ENCODE results near the gene PRCC.
"Not testable (repeated sequence)": the region's sequence is repeated elsewhere in the genome, so short reads cannot be mapped to it uniquely, and the experiment has no call there.

Gene PRCC

DNA sequence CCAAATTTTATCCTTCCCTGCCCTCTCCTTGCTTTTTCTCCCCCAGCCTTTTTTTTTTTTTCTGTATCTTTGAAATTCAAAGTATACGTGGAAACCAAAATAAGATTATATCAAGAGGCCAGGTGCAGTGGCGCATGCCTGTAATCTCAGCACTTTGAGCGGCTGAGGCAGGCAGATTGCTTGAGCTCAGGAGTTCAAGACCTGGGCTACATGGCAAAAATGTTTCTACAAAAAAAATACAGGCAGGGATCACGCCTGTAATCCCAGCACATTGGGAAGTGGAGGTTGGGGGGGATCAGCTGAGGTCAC, 6.6 kb upstream of the PRCC start:
- DNase-seq (ENCODE audit: low read depth), result no peak

DNA sequence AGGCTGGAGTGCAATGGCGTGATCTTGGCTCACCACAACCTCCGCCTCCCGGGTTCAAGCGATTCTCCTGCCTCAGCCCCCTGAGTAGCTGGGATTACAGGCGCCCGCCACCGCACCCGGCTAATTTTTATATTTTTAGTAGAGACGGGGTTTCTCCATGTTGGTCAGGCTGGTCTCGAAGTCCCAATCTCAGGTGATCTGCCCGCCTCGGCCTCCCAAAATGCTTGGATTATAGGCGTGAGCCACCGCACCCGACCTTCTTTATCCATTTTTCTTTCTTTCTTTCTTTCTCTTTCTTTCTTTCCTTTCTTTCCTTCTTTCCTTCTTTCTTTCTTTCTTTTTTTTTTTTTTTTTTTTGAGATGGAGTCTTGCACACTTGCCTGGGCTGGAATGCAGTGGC, 2.2 kb upstream of the PRCC start:
- not testable (repeated sequence) for DNase-seq (ENCODE audit: low read depth)

DNA sequence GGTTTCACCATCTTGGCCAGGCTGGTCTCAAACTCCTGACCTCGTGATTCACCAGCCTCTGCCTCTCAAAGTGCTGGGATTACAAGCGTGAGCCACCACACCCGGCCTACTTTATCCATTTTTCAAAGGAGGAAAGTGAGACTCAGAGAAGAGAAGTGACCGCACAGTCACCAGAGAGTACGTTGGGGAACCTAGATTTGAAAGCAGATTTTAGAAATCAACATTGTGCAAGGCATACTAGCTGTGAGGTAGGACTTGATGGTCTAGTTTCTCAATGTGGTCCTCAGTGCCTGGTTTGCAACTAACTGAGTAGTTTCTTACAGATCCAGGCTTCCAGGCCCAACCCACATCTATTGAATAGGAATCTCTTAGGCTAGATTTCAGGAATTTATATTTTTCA, 1.7 kb upstream of the PRCC start:
- no peak for DNase-seq (ENCODE audit: low read depth)

DNA sequence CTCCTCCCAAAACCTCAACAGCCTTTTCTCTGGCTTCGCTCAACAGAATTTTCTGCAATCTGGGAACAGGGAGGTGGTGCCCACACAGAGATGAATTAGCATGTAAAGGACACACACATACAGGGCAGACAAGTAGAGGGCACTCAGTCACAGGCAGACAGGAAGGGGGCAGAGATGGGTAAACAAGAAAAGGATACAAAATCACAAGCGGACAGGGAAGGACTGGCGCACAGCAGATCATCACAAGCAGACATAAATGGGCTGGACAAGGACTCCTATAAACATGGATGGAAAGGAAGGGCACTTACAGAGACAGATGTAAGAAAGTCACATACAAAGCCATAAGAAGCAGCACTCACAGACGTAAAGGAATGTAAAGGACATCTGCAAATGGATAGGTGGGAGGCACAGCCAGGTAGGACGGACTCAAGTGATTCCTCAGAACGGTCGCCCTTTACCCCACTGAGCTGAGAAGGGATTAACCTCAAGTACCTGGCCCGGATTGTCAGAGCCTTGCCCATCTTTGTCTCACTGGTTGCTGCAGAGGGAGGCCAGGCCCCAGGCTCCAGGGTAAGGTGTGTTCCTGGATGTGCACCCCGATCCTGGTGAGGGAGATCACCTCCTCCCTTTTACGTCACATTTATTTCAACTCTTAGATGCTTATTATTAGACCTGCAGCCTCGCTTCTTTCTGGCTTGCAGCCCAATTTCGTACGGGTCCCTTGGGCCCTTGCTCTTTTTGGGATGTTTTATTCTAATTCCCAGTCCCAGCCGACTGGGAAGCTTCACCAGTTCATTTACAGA, 836 bp upstream of the PRCC start:
- DNase-seq (ENCODE audit: low read depth), result no peak

DNA sequence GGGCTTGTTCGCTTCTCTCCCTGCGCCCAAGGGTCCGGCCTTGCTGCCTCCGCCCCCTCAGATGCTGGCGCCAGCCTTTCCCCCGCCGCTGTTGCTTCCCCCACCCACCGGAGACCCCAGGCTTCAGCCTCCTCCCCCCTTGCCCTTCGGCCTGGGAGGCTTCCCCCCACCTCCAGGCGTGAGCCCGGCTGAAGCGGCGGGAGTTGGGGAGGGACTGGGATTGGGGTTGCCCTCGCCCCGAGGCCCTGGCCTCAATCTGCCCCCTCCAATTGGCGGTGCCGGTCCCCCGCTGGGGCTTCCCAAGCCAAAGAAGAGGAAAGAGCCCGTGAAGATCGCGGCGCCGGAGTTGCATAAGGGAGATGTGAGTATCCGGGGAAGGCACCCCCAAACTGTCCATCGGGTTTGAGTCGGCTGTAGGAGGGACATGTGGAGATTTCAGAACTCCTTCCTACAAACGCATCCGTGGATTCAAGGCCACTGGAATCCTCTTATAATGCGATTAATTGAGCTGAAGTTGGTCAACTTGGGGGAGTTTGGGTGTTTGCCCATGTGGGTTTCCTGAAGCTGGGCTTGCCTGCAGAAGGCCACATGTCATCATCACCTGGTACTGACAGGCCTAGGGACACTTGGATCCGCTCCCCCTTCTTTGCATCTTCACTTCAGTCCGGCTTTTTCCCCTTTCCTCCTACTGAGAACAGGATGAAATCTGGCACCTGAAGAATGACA, 707 bp downstream of the PRCC start:
- DNase-seq (ENCODE audit: low read depth), result peak; percentile 15

DNA sequence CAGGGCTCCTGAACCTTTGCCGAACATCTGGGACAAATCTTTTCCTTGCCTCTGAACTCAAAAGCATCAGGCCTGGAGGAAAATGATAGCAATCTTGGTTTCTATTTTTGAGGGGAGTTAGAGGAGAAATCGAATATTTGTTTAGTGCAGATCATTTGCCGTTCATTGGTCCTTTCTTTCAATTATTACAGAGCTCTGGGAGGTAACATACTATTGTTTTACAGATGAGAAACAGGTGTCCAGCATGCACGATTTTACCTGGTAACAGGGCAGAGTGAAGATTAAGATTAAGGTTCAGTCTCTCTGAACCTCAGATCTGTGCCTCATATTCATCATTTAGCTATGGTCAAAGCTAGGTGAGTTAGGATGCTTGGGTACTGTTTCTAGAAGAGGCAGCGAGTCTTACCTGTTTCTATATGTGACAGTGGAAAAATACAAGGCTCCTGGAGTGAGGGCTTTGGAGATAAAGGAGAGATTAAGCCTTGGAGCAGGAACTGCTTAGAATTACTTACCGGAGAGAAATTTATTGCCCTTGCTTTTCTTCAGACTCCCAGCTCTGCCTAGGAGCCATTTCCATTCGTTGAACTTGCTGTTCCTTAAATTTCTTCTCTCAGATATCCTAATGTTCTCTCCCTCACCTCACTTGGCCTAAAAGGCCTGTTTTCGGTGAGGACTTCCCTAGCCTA, 1.4 kb downstream of the PRCC start:
- no peak for DNase-seq (ENCODE audit: low read depth)

DNA sequence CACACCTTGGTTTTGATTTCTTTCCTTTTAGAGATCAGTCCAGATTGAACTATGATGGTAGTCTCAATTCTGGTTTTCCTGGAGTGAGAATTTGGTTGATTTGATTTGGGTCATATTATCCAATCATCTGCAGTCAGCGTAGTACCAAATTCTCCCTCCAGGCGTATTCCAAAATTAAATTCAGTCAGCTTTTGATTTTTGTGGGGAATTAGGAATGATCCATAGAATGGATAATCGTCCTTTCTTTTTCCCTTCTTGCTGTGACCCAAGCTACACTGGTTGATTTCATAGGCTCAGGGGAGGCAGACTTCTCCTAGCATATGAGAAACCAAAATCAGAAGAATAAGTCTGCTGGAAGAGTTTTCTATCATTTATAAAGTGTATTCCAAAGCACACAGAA, 4.9 kb downstream of the PRCC start:
- DNase-seq (ENCODE audit: low read depth), result no peak

DNA sequence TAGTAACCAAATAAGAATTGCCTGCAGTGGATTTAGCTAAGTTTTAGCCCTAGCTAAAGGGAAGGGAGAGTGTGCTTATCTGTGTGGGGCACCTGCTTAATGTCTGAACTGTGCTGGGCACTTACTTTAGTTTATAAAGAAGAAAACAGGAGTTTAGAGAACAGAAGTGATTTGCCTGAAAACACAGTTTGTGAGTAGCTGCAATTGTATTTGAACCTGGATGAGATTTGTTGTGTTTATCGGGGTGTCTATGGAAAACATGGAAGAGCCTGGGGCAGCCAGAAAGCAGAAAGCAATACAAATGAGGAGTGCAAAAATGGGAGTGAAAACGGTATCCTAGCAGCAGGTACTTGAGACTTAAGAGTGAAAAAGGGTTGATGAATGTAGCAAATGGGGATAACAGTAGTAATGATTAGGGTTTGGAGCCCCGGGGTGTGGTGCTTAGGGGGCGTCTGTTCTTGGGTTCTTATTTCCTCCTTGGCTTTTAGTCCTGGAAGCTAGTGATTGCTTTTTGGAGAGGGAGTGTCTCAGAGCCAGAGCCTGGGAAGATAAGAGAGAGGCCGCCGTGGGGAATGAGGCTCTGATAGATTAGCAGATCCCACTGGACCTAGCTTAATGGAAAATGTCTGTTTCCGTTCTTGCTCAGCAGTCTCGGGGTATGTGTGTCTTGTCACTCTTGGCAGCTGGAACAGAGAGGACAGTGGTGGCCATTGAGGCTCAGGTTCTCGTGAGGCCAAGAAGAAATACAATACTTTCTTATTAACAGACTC, 5.6 kb downstream of the PRCC start:
- no peak for DNase-seq (ENCODE audit: low read depth)

DNA sequence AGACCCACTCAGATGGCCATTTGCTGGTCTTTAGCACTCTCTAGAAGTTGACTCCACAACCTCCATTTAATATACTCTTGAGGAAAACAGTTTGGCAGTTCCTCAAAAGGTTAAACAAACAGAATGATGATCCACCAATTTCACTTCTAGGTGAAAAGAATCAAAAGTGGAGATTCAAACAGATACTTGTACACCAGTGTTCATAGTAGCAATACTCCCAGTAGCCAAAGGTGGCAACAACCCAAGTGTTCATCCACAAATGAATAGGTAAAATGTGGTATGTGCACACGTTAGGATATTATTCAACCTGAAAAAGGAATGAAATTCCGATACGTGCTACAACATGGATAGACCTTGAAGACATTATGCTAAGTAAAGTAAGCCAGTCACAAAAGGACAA, 6.3 kb downstream of the PRCC start:
- no peak for DNase-seq (ENCODE audit: low read depth)

DNA sequence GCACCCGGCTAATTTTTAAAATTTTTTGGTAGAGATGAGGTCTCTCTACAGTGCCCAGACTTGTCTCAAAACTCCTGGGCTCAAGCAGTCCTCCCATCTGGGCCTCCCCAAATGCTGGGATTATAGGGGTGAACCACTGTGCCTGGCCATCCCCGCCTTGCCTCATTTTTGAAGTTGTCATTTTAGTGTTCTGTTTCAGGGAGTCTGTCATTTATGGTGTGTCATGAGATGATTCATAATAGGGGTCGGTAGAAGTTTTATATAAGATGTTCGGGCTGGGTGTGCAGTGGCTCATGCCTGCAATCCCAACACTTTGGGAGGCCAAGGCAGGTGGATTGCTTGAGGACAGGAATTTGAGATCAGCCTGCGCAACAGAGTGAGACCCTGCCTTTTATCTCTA, 8.5 kb downstream of the PRCC start:
- DNase-seq (ENCODE audit: low read depth), result no peak

DNA sequence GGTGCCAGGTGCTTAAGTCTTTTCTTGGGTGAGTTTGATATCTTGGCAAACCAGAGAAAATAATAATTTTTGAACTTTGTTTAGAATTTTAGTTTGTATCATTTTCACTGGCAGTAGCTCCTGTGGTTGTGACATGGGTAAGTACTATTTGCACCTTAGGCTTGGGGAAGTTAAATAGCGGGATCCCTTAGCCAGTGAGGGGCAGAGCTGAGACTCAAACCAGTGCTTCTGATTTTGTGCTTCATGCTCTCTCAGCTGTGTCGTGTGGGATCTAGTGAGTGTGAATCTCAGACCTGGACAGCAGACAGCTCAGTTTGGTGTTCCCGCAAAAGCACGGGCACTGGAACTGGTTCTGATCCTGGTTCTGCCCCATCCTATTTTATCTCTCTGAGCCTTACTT, 9.6 kb downstream of the PRCC start:
- DNase-seq (ENCODE audit: low read depth), result no peak

DNA sequence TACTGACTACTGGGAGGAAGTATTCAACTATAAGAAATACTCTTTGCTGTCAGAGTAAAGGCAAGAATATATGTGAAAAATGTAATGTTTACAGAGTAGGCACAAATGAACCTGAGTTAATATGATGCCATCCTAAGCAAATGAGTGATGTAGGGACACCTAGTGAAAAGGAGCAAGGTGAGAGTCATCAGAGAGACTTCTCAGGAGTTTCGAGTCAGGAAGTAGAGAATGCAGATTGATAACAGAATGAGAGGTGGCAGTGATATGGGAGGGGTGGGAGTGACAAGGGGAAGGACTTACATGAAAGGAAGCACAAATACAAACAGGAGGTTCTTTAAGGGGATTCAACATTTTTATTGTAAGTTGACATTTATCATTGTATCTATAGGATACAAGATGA, 10.2 kb downstream of the PRCC start:
- no peak for DNase-seq (ENCODE audit: low read depth)

DNA sequence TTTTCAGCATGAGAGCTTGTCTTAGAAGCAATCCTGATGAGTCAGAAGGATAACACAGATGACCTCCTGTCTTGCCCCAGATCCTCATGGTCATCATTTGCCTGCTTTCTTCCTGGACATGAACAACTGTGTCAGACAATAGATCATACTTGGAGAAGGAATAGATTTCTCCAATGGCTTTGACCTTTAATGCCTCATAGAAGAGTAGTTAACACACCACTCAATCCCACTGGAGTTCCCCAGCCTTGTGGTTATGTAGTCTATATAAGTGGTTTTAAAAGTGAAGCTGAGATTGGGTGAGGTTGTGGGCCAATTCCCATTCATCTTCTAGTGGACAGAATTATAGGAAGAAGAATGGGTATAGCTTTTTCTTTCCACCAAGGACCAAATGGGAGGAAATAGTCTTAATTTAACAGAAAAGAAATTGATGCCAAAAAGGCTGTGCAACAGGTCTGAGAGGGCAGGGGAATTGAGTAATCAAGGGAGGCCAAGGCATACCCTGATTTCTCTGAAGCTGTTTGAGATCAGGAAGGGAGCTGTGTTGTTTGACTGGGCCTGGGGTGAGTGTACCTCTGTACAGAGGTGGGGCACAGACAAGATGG, 14.4 kb downstream of the PRCC start:
- no peak for DNase-seq (ENCODE audit: low read depth)

DNA sequence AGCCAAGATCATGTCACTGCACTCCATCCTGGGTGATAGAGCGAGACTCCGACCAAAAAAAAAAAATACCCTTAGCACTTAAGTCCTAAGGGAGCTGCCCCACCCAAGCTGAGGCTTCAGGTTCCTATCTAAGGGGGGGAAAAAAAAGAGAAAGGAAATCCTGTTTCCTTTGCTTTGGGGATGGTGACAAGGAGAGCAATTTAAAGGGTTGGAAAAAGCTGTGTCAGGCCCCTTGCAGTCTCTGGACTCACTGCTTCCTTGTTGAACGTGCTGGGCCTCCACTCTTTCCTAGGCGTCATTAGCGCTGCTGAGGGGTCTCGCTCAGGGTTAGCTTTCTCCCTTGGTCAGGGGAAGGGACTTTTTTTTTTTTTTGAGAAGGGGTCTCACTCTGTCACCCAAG, 18.1 kb downstream of the PRCC start:
- DNase-seq (ENCODE audit: low read depth), result no peak

DNA sequence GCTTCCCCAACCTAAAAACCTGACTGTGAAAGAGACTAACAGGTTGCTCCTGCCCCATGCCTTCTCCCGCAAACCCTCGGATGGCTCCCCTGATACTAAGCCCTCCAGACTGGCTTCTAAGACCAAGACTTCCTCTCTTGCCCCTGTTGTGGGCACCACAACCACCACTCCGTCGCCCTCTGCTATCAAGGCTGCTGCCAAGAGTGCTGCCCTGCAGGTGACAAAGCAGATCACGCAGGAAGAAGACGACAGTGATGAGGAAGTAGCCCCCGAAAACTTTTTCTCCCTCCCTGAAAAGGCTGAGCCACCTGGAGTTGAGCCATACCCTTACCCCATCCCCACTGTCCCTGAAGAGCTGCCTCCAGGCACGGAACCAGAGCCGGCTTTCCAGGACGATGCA, 19.3 kb downstream of the PRCC start:
- DNase-seq (ENCODE audit: low read depth), result no peak

DNA sequence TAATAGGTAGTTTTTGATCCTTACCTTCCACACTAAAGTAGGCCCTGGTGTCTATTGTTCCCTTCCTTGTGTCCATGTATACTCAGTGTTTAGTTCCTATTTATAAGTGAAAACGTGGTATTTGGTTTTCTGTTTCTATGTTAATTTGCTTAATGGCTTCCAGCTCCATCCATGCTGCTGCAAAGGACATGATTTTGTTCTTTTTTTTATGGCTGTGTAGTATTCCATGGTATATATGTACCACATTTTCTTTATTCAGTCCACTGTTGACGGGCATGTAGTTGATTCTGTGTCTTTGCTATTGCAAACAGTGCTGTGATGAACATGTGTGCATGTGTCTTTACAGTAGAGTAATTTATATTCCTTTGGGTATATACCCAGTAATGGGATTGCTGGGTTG, 20.8 kb downstream of the PRCC start:
- DNase-seq (ENCODE audit: low read depth), result no peak

DNA sequence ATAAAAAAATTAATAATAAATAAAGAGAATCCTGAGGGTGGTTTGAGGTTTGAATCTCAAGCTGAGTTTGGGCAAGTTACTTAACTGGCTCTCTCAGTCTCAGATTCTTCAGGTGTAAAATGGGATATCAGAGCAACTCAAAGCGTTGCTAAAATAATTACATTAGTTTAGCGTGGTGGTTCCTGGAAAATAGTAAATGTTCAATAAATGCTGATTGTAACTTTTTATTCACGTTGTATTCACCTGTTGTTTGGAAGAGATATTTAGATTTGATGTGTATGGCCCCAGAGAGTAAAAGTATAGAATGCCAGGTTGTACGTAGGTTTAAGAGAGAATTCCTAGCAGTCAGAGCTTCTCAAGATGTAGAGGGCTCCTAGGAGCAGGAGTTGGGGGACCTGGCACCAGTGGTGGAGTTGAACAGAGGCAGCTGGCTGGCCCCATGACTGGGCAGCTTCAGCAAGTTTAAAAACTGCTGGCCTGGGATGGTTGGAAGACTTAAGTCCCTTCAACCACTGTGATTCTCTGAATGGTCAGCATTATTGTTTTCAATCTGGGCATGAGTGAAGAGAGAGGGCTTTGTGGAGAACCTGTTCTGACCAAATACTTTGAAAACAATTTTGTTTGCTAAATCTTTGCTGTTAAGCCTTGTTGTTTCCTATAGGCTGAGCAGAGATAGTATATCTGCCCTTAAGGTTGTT, 22.4 kb downstream of the PRCC start:
- no peak for DNase-seq (ENCODE audit: low read depth)

DNA sequence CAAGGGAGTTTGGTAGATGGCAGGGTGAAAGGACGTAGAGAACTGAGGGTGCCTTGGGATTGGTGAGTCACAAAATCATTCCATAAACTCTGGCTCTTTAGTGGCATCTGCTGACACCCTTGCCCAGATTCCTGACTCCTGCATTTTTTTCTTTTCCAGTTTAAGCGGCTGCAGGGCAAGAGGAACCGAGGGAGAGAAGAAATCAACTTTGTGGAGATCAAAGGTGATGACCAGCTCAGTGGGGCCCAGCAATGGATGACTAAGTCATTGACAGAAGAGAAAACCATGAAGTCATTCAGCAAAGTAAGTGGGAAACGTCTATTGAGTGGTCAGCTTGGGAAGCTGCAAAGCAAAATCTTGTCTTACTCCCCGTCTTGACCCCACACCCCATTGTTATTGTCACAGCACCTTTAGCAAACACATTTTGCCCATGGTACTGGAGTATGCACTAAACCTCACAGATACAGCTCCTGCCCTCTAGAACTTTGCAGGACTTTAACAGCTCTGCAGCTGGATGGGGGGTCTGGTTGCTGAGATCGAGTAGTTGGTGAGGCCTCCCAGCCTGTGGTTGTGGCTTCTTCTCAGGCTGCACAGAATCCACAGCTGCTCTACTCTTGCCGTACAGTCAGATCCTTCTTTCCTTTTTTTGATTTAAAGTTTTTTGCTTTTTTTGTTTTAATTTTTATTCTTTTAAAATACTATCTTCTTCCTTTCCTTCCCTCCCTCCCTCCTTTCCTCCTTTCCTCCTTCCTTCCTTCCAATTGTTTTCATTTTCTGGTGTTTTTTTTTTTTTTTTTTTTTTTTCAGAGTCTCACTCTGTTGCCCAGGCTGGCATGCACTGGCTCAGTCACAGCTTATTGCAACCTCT, 27.4 kb downstream of the PRCC start:
- no peak for DNase-seq (ENCODE audit: low read depth)

DNA sequence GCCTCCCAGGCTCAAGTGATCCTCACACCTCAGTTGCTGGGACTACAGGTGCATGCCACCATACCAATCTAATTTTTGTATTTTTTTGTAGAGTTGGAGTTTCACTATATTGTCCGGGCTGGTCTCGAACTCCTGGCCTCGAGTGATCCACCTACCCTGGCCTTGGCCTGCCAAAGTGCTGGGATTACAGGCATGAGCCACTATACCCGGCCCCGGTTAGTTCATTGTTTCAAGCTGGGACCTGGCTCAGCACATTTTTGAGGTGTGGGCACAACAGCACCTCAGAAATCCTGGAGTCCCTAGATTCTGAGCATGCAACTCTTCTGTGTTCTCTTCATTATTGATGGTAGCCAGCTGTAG, 28.0 kb downstream of the PRCC start:
- DNase-seq (ENCODE audit: low read depth), result no peak

DNA sequence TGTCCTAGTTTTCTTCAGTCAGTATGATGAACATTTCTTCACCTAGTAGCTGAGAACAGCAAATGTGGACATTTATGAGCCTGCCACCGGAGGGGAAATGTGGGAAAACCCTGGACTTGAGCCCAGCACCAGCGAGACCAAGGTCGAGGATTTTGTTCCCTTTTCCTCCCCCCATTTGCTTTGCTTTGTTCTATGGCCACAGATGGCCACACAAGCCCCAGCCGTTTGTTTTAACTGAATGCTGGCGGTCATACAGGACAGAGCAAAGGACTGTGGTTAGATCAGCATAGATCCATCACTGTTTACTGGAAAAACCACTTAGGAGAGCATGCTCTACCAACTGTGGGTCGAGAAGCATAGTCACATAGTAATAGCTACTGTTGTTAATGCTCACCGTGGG, 28.5 kb downstream of the PRCC start:
- no peak for DNase-seq (ENCODE audit: low read depth)

Measured in T follicular helper cell (primary cell).